Endodermal cell (in vitro differentiated cells): ENCODE results near the gene DMWD. TPM values are rescaled to one million over a fixed set of nuclear protein-coding genes. Genes with fewer than 3 reads are reported as not detected.

Experiments used
- DNase-seq: peaks from one replicate; pipeline ENCODE4 v3.0.0-alpha.2; 2017
- H3K27ac ChIP-seq: 2 replicates; pipeline ENCODE4 v1.5.1; 2013; ENCODE audit warnings: mild to moderate bottlenecking, low read depth, low read length, moderate library complexity
- H3K27me3 ChIP-seq: 2 replicates; pipeline ENCODE4 v1.6.1; 2013; ENCODE audit warnings: mild to moderate bottlenecking, low read length, moderate library complexity; ENCODE audit not compliant: insufficient read depth, control insufficient read depth, poor library complexity, severe bottlenecking
- H3K36me3 ChIP-seq: 2 replicates; pipeline ENCODE4 v1.7.0; 2013; ENCODE audit warnings: mild to moderate bottlenecking, low read length, moderate library complexity; ENCODE audit not compliant: control insufficient read depth, insufficient read depth
- H3K4me1 ChIP-seq: one replicate; pipeline ENCODE4 v1.7.0; 2013; ENCODE audit warnings: low read length; ENCODE audit not compliant: control insufficient read depth, insufficient read depth
- H3K4me3 ChIP-seq: 2 replicates; pipeline ENCODE4 v1.5.1; 2013; ENCODE audit warnings: mild to moderate bottlenecking, low read length, moderate library complexity
- H3K9ac ChIP-seq: 2 replicates; pipeline ENCODE4 v1.6.1; 2013; ENCODE audit warnings: mild to moderate bottlenecking, low read length, moderate library complexity; ENCODE audit not compliant: poor library complexity, severe bottlenecking; ENCODE audit errors: extremely low read depth
- H3K9me3 ChIP-seq: 2 replicates; pipeline ENCODE4 v1.6.1; 2013; ENCODE audit warnings: mild to moderate bottlenecking, low read length, moderate library complexity; ENCODE audit not compliant: control insufficient read depth
- H3K27ac Mint-ChIP-seq: 2 replicates; pipeline ENCODE4 v1.8.0; 2020; ENCODE audit warnings: mixed read lengths
- H3K27me3 Mint-ChIP-seq: 2 replicates; pipeline ENCODE4 v1.8.0; 2021; ENCODE audit warnings: mild to moderate bottlenecking, mixed read lengths; ENCODE audit not compliant: insufficient read depth
- H3K36me3 Mint-ChIP-seq: 2 replicates; pipeline ENCODE4 v1.8.0; 2020; ENCODE audit warnings: low read depth, mixed read lengths
- H3K4me1 Mint-ChIP-seq: 2 replicates; pipeline ENCODE4 v1.8.0; 2020; ENCODE audit warnings: mixed read lengths
- H3K4me3 Mint-ChIP-seq: 2 replicates; pipeline ENCODE4 v1.8.0; 2020; ENCODE audit warnings: mild to moderate bottlenecking, moderate library complexity, mixed read lengths
- H3K9me3 Mint-ChIP-seq: 2 replicates; pipeline ENCODE4 v1.8.0; 2020; ENCODE audit warnings: mild to moderate bottlenecking, mixed read lengths
- CTCF ChIP-seq: fragments of 200-600 bp; sonication (generic); conservative IDR thresholded peaks from 2 replicates; pipeline ENCODE4 v1.5.0; 2021; ENCODE audit warnings: antibody characterized with exemption, mild to moderate bottlenecking
- WGBS, 2 experiments: methylation state at CpG; one replicate each; pipeline versions ENCODE4 v1.1.5 to v1.1.7; 2013; ENCODE audit warnings: missing lambda C conversion rate in 2 of 2, mixed read lengths in 1 of 2; ENCODE audit not compliant: insufficient coverage in 1 of 2, insufficient read length in 1 of 2; 5-methylcytosine and 5-hydroxymethylcytosine counted together
- total RNA-seq, 2 donors: library from RNA; stranded (reverse); fragmentation: NEBNext Ultra II Directional in 1 of 2; extraction: Animal tissue kit (Norgen Biotek cat#: 25700) in 1 of 2; gene quantifications; 2 replicates in 1 of 2; 3 replicates in 1 of 2; pipeline ENCODE4 v1.2.1, GENCODE V29; 2021

The DMWD gene
- total RNA-seq, 2 donors from 2014 or later, result 86.4 to 86.9 TPM

- no peak for DNase-seq
- H3K9me3 ChIP-seq, result no peaks in the 10 kb centered on the region
- H3K36me3 ChIP-seq, result peaks cover 23% of the 10 kb centered on the region
- H3K27ac ChIP-seq, result no peak overlapping the region
- Mint-ChIP-seq H3K27ac (no peak overlapping the region), H3K9me3 (no peaks in the 10 kb centered on the region), H3K4me3 (no peak overlapping the region), H3K4me1 (peaks cover 4% of the 10 kb centered on the region), H3K36me3 (peaks cover 37% of the 10 kb centered on the region), H3K27me3 (peaks cover 4% of the 10 kb centered on the region)
- no peak for TF ChIP-seq CTCF
- H3K4me1 ChIP-seq, result peaks cover 7% of the 10 kb centered on the region
- H3K4me3 ChIP-seq, result no peak overlapping the region
- H3K9ac ChIP-seq, result no peak overlapping the region
- no peaks in the 10 kb centered on the region for H3K27me3 ChIP-seq
- WGBS, 2 experiments, result 88 to 96% methylated on average over 4 to 5 of the region's 5 CpGs
Observed at GRCh38 chr19:45785097-45785496, 7.5 kb downstream of the DMWD start.

GRCh38 chr19:45784096-45784495 is 8.5 kb downstream of the DMWD start:
- peak; percentile 45 for DNase-seq
- H3K4me3 Mint-ChIP-seq, result no peak overlapping the region
- peaks cover 17% of the 10 kb centered on the region for H3K36me3 ChIP-seq
- peaks cover 11% of the 10 kb centered on the region for H3K4me1 ChIP-seq
- no peak for TF ChIP-seq CTCF
- H3K9me3 ChIP-seq, result no peaks in the 10 kb centered on the region
- peaks cover 7% of the 10 kb centered on the region for H3K4me1 Mint-ChIP-seq
- H3K9ac ChIP-seq, result no peak overlapping the region
- no peaks in the 10 kb centered on the region for H3K27me3 ChIP-seq
- H3K27ac Mint-ChIP-seq, result no peak overlapping the region
- H3K4me3 ChIP-seq, result no peak overlapping the region
- peaks cover 33% of the 10 kb centered on the region for H3K36me3 Mint-ChIP-seq
- H3K27me3 Mint-ChIP-seq, result peaks cover 4% of the 10 kb centered on the region
- no peak overlapping the region for H3K27ac ChIP-seq
- no peaks in the 10 kb centered on the region for H3K9me3 Mint-ChIP-seq
- 93 to 100% methylated on average over 2 to 4 of the region's 4 CpGs for WGBS, 2 experiments

GRCh38 chr19:45782820-45783785 is 9.5 kb downstream of the DMWD start:
- no peaks in the 10 kb centered on the region for H3K9me3 Mint-ChIP-seq

More at GRCh38 chr19:45782820-45783785, 9.5 kb downstream of the DMWD start:
- no peak overlapping the region for H3K27ac Mint-ChIP-seq
- Histone ChIP-seq H3K36me3 (peaks cover 13% of the 10 kb centered on the region), H3K9ac (no peak overlapping the region), H3K27me3 (no peaks in the 10 kb centered on the region), H3K9me3 (no peaks in the 10 kb centered on the region), H3K27ac (peak overlapping the region; percentile 1), H3K4me3 (no peak overlapping the region), H3K4me1 (peaks cover 11% of the 10 kb centered on the region)
- TF ChIP-seq CTCF, result no peak
- H3K27me3 Mint-ChIP-seq, result peaks cover 6% of the 10 kb centered on the region
- peak; percentile 51 for DNase-seq
- H3K36me3 Mint-ChIP-seq, result peaks cover 30% of the 10 kb centered on the region
- 74 to 84% methylated on average over 11 to 24 of the region's 26 CpGs for WGBS, 2 experiments
- H3K4me3 Mint-ChIP-seq, result no peak overlapping the region
- H3K4me1 Mint-ChIP-seq, result peaks cover 9% of the 10 kb centered on the region
